Fibroblast of skin of left biceps (primary cell): ENCODE results near the gene PTGES3.
"Not testable (repeated sequence)": the region's sequence is repeated elsewhere in the genome, so short reads cannot be mapped to it uniquely, and the experiment has no call there.

Experiments
- DNase-seq, 2 experiments: peaks; one replicate each; pipeline ENCODE4 v3.0.0-alpha.2; 2013; ENCODE audit warnings: low read depth in 2 of 2

The PTGES3 gene

GRCh38 chr12:56657416-56658379, 30.4 kb downstream of the PTGES3 start:
- DNase-seq = no peak

- not testable (repeated sequence) for DNase-seq
Measured at GRCh38 chr12:56653781-56654180, 34.3 kb downstream of the PTGES3 start.

GRCh38 chr12:56648023-56648422, 40.1 kb downstream of the PTGES3 start:
- DNase-seq = not testable (repeated sequence)

GRCh38 chr12:56645717-56646446, 42.2 kb downstream of the PTGES3 start, which contains the start of gene ATP5F1B:
TSS of gene ATP5F1B (minus strand) at chr12:56645984. CDS start at chr12:56645963, 21 bp downstream.
- peak; percentile 100 for DNase-seq

GRCh38 chr12:56645201-56645716, 42.8 kb downstream of the PTGES3 start:
- DNase-seq = no peak

- no peak for DNase-seq
Measured at GRCh38 chr12:56644654-56645053, 43.4 kb downstream of the PTGES3 start.

- no peak for DNase-seq
Measured at GRCh38 chr12:56641219-56641618, 46.9 kb downstream of the PTGES3 start.

GRCh38 chr12:56637621-56638020, 50.5 kb downstream of the PTGES3 start:
- no peak for DNase-seq

- DNase-seq = peak; percentile 99 to 100
Measured at GRCh38 chr12:56636675-56637540, 51.2 kb downstream of the PTGES3 start.

- DNase-seq = peak; percentile 37 to 48
Measured at GRCh38 chr12:56635806-56636674, 52.0 kb downstream of the PTGES3 start.

GRCh38 chr12:56634837-56635791, 53.0 kb downstream of the PTGES3 start:
- DNase-seq = peak; percentile 42 to 46

GRCh38 chr12:56634242-56634836, 53.7 kb downstream of the PTGES3 start:
- no peak for DNase-seq

GRCh38 chr12:56633468-56634241, 54.4 kb downstream of the PTGES3 start:
- no peak for DNase-seq

- no peak for DNase-seq
Measured at GRCh38 chr12:56632701-56633467, 55.2 kb downstream of the PTGES3 start.

GRCh38 chr12:56631790-56632700, 56.0 kb downstream of the PTGES3 start:
- DNase-seq = no peak

GRCh38 chr12:56630180-56630632, 57.9 kb downstream of the PTGES3 start, which contains the start of gene BAZ2A:
TSS of gene BAZ2A (minus strand) at chr12:56630326. CDS start at chr12:56617530, 12,796 bp downstream.
- peak in 1 of 2 experiments; percentile 36 for DNase-seq
